MCF 10A (cell line): ENCODE data around the gene ASRGL1. TPM values are rescaled to one million over a fixed set of nuclear protein-coding genes. Genes with fewer than 3 reads are reported as not detected.

Source experiments
- BruUV-seq: library from RNA; stranded (reverse); fragments of 400-500 nt; replicated peaks from 2 replicates; lab custom pipeline; 2021; lab: Mats Ljungman, UMichigan
- CTCF ChIA-PET: fragments of 300-600 bp; sonication (Branson Sonifier 250); formaldehyde crosslinking; extraction: SDS; loops from one replicate; lab custom pipeline; 2021; ENCODE audit warnings: antibody characterized with exemption, inconsistent platforms; lab: Yijun Ruan, JAX
- POLR2A ChIA-PET: fragments of 300-600, 350-650 bp; sonication (Branson Sonifier 250); formaldehyde crosslinking; extraction: SDS; loops from one replicate; lab custom pipeline; 2020; ENCODE audit warnings: antibody characterized with exemption, inconsistent platforms; lab: Yijun Ruan, JAX
- DNase-seq: peaks from one replicate; pipeline ENCODE4 v3.0.0-alpha.2; 2018; ENCODE audit not compliant: unreplicated experiment
- H3K27ac Mint-ChIP-seq: one replicate; pipeline ENCODE4 v1.8.0; 2022; ENCODE audit warnings: mild to moderate bottlenecking, low read depth, mixed read lengths; ENCODE audit not compliant: unreplicated experiment
- H3K27me3 Mint-ChIP-seq: one replicate; pipeline ENCODE4 v1.8.0; 2022; ENCODE audit warnings: mixed read lengths; ENCODE audit not compliant: insufficient read depth, unreplicated experiment
- H3K36me3 Mint-ChIP-seq: one replicate; pipeline ENCODE4 v1.8.0; 2022; ENCODE audit warnings: mild to moderate bottlenecking, moderate library complexity, mixed read lengths; ENCODE audit not compliant: insufficient read depth, unreplicated experiment
- H3K4me1 Mint-ChIP-seq: one replicate; pipeline ENCODE4 v1.8.0; 2022; ENCODE audit warnings: mixed read lengths; ENCODE audit not compliant: insufficient read depth, unreplicated experiment
- H3K4me3 Mint-ChIP-seq: one replicate; pipeline ENCODE4 v1.8.0; 2022; ENCODE audit warnings: mild to moderate bottlenecking, moderate library complexity, mixed read lengths; ENCODE audit not compliant: unreplicated experiment
- H3K9me3 Mint-ChIP-seq: one replicate; pipeline ENCODE4 v1.8.0; 2022; ENCODE audit warnings: mixed read lengths; ENCODE audit not compliant: unreplicated experiment
- CTCF ChIP-seq: fragments of 200-600 bp; IDR thresholded peaks from one replicate; pipeline ENCODE4 v1.8.0; 2022; ENCODE audit warnings: antibody characterized with exemption, mild to moderate bottlenecking; ENCODE audit not compliant: unreplicated experiment
- intact Hi-C: fragments of 100-400 bp; cut with micrococcal nuclease; formaldehyde crosslinking; loops from 2 replicates; pipeline ENCODE4 v1.14.1; 2022
- total RNA-seq: library from RNA; stranded (reverse); gene quantifications from 2 replicates; pipeline ENCODE4 v1.2.3, GENCODE V29; 2022

ASRGL1 gene
- total RNA-seq, 1 experiment from 2014 or later, result 0.65 TPM

- CTCF ChIA-PET, result interaction anchor here (0.9 to 1.0 kb wide), 2 partner anchors 15 to 155 kb away, joined by 3 to 5 read pairs; no protein-coding TSS in a partner anchor
- DNase-seq, result no peak
- Mint-ChIP-seq H3K4me3 (no peak overlapping the region), H3K4me1 (no peaks in the 10 kb centered on the region), H3K27me3 (peaks cover 13% of the 10 kb centered on the region), H3K36me3 (no peaks in the 10 kb centered on the region), H3K9me3 (no peaks in the 10 kb centered on the region), H3K27ac (no peak overlapping the region)
- TF ChIP-seq CTCF, result no peak
- intact Hi-C loops, result loop anchor here (10.0 kb wide), 1 partner anchor 447 kb away; the partner anchor contains the start of genes STX5, TEX54 and WDR74
- BruUV-seq, result no TSS peak
- POLR2A ChIA-PET, result no interaction called here
These were observed 50.1 kb downstream of the ASRGL1 start for GRCh38 chr11:62387381-62387780.

- intact Hi-C loops, result loop anchor here (10.0 kb wide), 1 partner anchor 446 kb away; the partner anchor contains the start of genes STX5, TEX54 and WDR74
- DNase-seq, result no peak
- ChIA-PET CTCF (interaction anchor here (1.9 kb wide), 1 partner anchor 9 kb away, joined by 6 read pairs; no protein-coding TSS in a partner anchor), POLR2A (no interaction called here)
- Mint-ChIP-seq H3K9me3 (no peaks in the 10 kb centered on the region), H3K27me3 (peaks cover 13% of the 10 kb centered on the region), H3K4me3 (no peak overlapping the region), H3K4me1 (peaks cover 7% of the 10 kb centered on the region), H3K36me3 (no peaks in the 10 kb centered on the region), H3K27ac (no peak overlapping the region)
- no peak for TF ChIP-seq CTCF
- no TSS peak for BruUV-seq
These were observed 51.8 kb downstream of the ASRGL1 start for GRCh38 chr11:62388999-62389398.

GRCh38 chr11:62390237-62390636 is 53.0 kb downstream of the ASRGL1 start:
- H3K4me3 Mint-ChIP-seq, result no peak overlapping the region
- H3K27ac Mint-ChIP-seq, result no peak overlapping the region
- no peak for TF ChIP-seq CTCF
- H3K27me3 Mint-ChIP-seq, result peaks cover 13% of the 10 kb centered on the region
- peaks cover 5% of the 10 kb centered on the region for H3K36me3 Mint-ChIP-seq
- no peak for DNase-seq
- H3K4me1 Mint-ChIP-seq, result peaks cover 8% of the 10 kb centered on the region
- CTCF ChIA-PET, result interaction anchor here (0.5 to 8.1 kb wide), 12 partner anchors 9 to 251 kb away, joined by 3 to 145 read pairs (median 4); no protein-coding TSS in a partner anchor
- no TSS peak for BruUV-seq
- intact Hi-C loops, result no loop called here
- H3K9me3 Mint-ChIP-seq, result no peaks in the 10 kb centered on the region
- POLR2A ChIA-PET, result interaction anchor here (0.5 to 1.3 kb wide), 5 partner anchors 148 to 201 kb away, joined by 3 to 4 read pairs (median 4); partner anchors contain the start of gene TUT1

GRCh38 chr11:62390722-62391121 is 53.5 kb downstream of the ASRGL1 start:
- POLR2A ChIA-PET, result interaction anchor here (0.5 to 1.3 kb wide), 5 partner anchors 148 to 200 kb away, joined by 3 to 4 read pairs (median 4); partner anchors contain the start of gene TUT1
- Mint-ChIP-seq H3K27ac (no peak overlapping the region), H3K9me3 (no peaks in the 10 kb centered on the region), H3K36me3 (peaks cover 5% of the 10 kb centered on the region), H3K4me1 (peaks cover 11% of the 10 kb centered on the region), H3K27me3 (peaks cover 13% of the 10 kb centered on the region), H3K4me3 (no peak overlapping the region)
- CTCF ChIA-PET, result interaction anchor here (0.5 to 8.1 kb wide), 9 partner anchors 9 to 251 kb away, joined by 3 to 145 read pairs (median 3); no protein-coding TSS in a partner anchor
- no TSS peak for BruUV-seq
- DNase-seq, result no peak
- intact Hi-C loops, result no loop called here
- TF ChIP-seq CTCF, result no peak
